Cerebellar nuclear complex (tissue), 1 donor: ENCODE results near the gene IL23R.

Source experiments
- DNase-seq, 2 experiments: peaks; one replicate each; lab custom pipeline; 2025; lab: John Stamatoyannopoulos, UW

The IL23R gene

GRCh38 chr1:67307251-67308060 is 141.2 kb downstream of the IL23R start, which contains the start of gene IL12RB2:
TSS of gene IL12RB2 (plus strand) at chr1:67307873. CDS start at chr1:67320369, 12,496 bp downstream.
- no peak for DNase-seq

- no peak for DNase-seq
Observed at GRCh38 chr1:67308136-67308535, 141.9 kb downstream of the IL23R start.
